NCI-H1417 treated with DMSO at 0.1 percent for 48 hours (cell line): ENCODE data around the gene ZNF628.

Experiments used
- DNase-seq: peaks from one replicate; lab custom pipeline; 2025; lab: John Stamatoyannopoulos, UW

Gene ZNF628

GRCh38 chr19:55451163-55451964 lies 25.1 kb upstream of the ZNF628 start:
- no peak for DNase-seq

GRCh38 chr19:55451965-55452748 lies 24.3 kb upstream of the ZNF628 start:
- no peak for DNase-seq

GRCh38 chr19:55452749-55453346 lies 23.6 kb upstream of the ZNF628 start:
- DNase-seq = no peak

- no peak for DNase-seq
Observed at GRCh38 chr19:55453511-55454260, 22.7 kb upstream of the ZNF628 start.

GRCh38 chr19:55454787-55455243 lies 21.6 kb upstream of the ZNF628 start:
- DNase-seq = no peak

GRCh38 chr19:55455576-55456235 lies 20.7 kb upstream of the ZNF628 start:
- no peak for DNase-seq

GRCh38 chr19:55456347-55456746 lies 20.1 kb upstream of the ZNF628 start:
- DNase-seq = no peak

GRCh38 chr19:55457683-55458457 lies 18.5 kb upstream of the ZNF628 start:
- DNase-seq = no peak

- no peak for DNase-seq
Observed at GRCh38 chr19:55459551-55459949, 16.9 kb upstream of the ZNF628 start.

GRCh38 chr19:55459950-55460657 lies 16.3 kb upstream of the ZNF628 start:
- no peak for DNase-seq

GRCh38 chr19:55460670-55461258 lies 15.7 kb upstream of the ZNF628 start:
- DNase-seq = no peak

- DNase-seq = peak; percentile 95
Observed at GRCh38 chr19:55461259-55461973, 15.0 kb upstream of the ZNF628 start, which contains the start of gene ISOC2. ISOC2 (minus strand) TSS chr19:55461642; CDS start chr19:55456486, 5,156 bp downstream.

- DNase-seq = no peak
Observed at GRCh38 chr19:55461974-55462626, 14.3 kb upstream of the ZNF628 start.

- DNase-seq = no peak
Observed at GRCh38 chr19:55462722-55463121, 13.7 kb upstream of the ZNF628 start.

GRCh38 chr19:55463583-55464031 lies 12.8 kb upstream of the ZNF628 start:
- DNase-seq = no peak

- no peak for DNase-seq
Observed at GRCh38 chr19:55464039-55464661, 12.3 kb upstream of the ZNF628 start.

- DNase-seq = no peak
Observed at GRCh38 chr19:55464662-55465054, 11.8 kb upstream of the ZNF628 start, which contains the start of gene C19orf85. C19orf85 (minus strand) TSS chr19:55464751; CDS start chr19:55464554, 197 bp downstream.
